WTC11 (cell line): ENCODE results near the gene MC5R. TPM values are rescaled to one million over a fixed set of nuclear protein-coding genes. Genes with fewer than 3 reads are reported as not detected.

Experiments
- ATAC-seq: fragments of 200-7000 bp; cut with Tn5 transposase; 2 replicates; pipeline ENCODE4 v1.10.0; 2021; ENCODE audit warnings: mild to moderate bottlenecking, moderate library complexity
- CTCF ChIA-PET: fragments of 300-600 bp; sonication (Branson Sonifier 250); formaldehyde crosslinking; loops from one replicate; lab custom pipeline; 2021; ENCODE audit warnings: antibody characterized with exemption; lab: Charles Lee
- POLR2A ChIA-PET: fragments of 350-600 bp; sonication (Branson Sonifier 250); formaldehyde crosslinking; loops from one replicate; lab custom pipeline; 2021; ENCODE audit warnings: antibody characterized with exemption; lab: Charles Lee
- DNase-seq: peaks from one replicate; pipeline ENCODE4 v3.0.0; 2021; ENCODE audit warnings: low spot score
- H3K27ac Mint-ChIP-seq: 2 replicates; pipeline ENCODE4 v1.8.0; 2021; ENCODE audit warnings: mixed read lengths
- H3K27me3 Mint-ChIP-seq: 2 replicates; pipeline ENCODE4 v1.8.0; 2021; ENCODE audit warnings: low read depth, mild to moderate bottlenecking, moderate library complexity, mixed read lengths
- H3K36me3 Mint-ChIP-seq: 2 replicates; pipeline ENCODE4 v1.8.0; 2021; ENCODE audit warnings: mixed read lengths
- H3K4me1 Mint-ChIP-seq: 2 replicates; pipeline ENCODE4 v1.8.0; 2022; ENCODE audit warnings: mixed read lengths
- H3K4me3 Mint-ChIP-seq: 2 replicates; pipeline ENCODE4 v1.8.0; 2021; ENCODE audit warnings: mild to moderate bottlenecking, moderate library complexity, mixed read lengths
- H3K9me3 Mint-ChIP-seq: 2 replicates; pipeline ENCODE4 v1.8.0; 2021; ENCODE audit warnings: mixed read lengths
- AFF4 ChIP-seq: sonication (generic); formaldehyde crosslinking; IDR thresholded peaks from 2 replicates; pipeline ENCODE4 v1.8.1; 2023; ENCODE audit warnings: mild to moderate bottlenecking, missing genetic modification reagents, borderline replicate concordance
- AR ChIP-seq: fragments of 250-450 bp; sonication (Bioruptor Pico); IDR thresholded peaks from 2 replicates; pipeline ENCODE4 v1.9.0; 2021; ENCODE audit warnings: mild to moderate bottlenecking
- ATF1 ChIP-seq: sonication (generic); formaldehyde crosslinking; IDR thresholded peaks from 2 replicates; pipeline ENCODE4 v1.8.1; 2023; ENCODE audit warnings: mild to moderate bottlenecking, moderate library complexity, missing genetic modification reagents
- ATF3 ChIP-seq: sonication (generic); formaldehyde crosslinking; conservative IDR thresholded peaks from 2 replicates; pipeline ENCODE4 v1.8.1; 2022; ENCODE audit warnings: mild to moderate bottlenecking, missing genetic modification reagents
- EMX1 ChIP-seq: fragments of 250-450 bp; sonication (Bioruptor Pico); IDR thresholded peaks from 2 replicates; pipeline ENCODE4 v1.8.0; 2021; ENCODE audit warnings: mild to moderate bottlenecking
- ESRRA ChIP-seq: sonication (generic); formaldehyde crosslinking; IDR thresholded peaks from 2 replicates; pipeline ENCODE4 v1.8.1; 2022; ENCODE audit warnings: mild to moderate bottlenecking, missing genetic modification reagents, borderline replicate concordance
- FOXJ3 ChIP-seq: sonication (generic); formaldehyde crosslinking; IDR thresholded peaks from 2 replicates; pipeline ENCODE4 v1.9.0; 2021; ENCODE audit warnings: missing genetic modification reagents, mild to moderate bottlenecking, borderline replicate concordance
- FOXK1 ChIP-seq: sonication (generic); formaldehyde crosslinking; IDR thresholded peaks from 2 replicates; pipeline ENCODE4 v1.8.0; 2022; ENCODE audit warnings: mild to moderate bottlenecking, moderate library complexity, missing genetic modification reagents
- MYBL2 ChIP-seq: sonication (generic); formaldehyde crosslinking; IDR thresholded peaks from 2 replicates; pipeline ENCODE4 v1.8.1; 2023; ENCODE audit warnings: mild to moderate bottlenecking, moderate library complexity, missing genetic modification reagents
- NFYB ChIP-seq: sonication (generic); formaldehyde crosslinking; conservative IDR thresholded peaks from 2 replicates; pipeline ENCODE4 v1.8.0; 2022; ENCODE audit warnings: low read depth, missing genetic modification reagents
- OVOL2 ChIP-seq: fragments of 250-450 bp; sonication (Bioruptor Pico); IDR thresholded peaks from 2 replicates; pipeline ENCODE4 v1.9.0; 2021; ENCODE audit warnings: mild to moderate bottlenecking, borderline replicate concordance
- SOX15 ChIP-seq: fragments of 250-450 bp; sonication (Bioruptor Pico); IDR thresholded peaks from 2 replicates; pipeline ENCODE4 v1.9.0; 2021; ENCODE audit warnings: mild to moderate bottlenecking
- SP1 ChIP-seq: sonication (generic); formaldehyde crosslinking; conservative IDR thresholded peaks from 2 replicates; pipeline ENCODE4 v1.8.1; 2022; ENCODE audit warnings: missing genetic modification reagents
- STAT6 ChIP-seq: sonication (generic); formaldehyde crosslinking; conservative IDR thresholded peaks from 2 replicates; pipeline ENCODE4 v1.8.1; 2023; ENCODE audit warnings: mild to moderate bottlenecking, low read depth, missing genetic modification reagents, moderate library complexity
- TEAD4 ChIP-seq: sonication (generic); formaldehyde crosslinking; IDR thresholded peaks from 2 replicates; pipeline ENCODE4 v1.8.0; 2022; ENCODE audit warnings: mild to moderate bottlenecking, missing genetic modification reagents
- TP53 ChIP-seq: sonication (generic); formaldehyde crosslinking; IDR thresholded peaks from 2 replicates; pipeline ENCODE4 v1.8.1; 2023; ENCODE audit warnings: mild to moderate bottlenecking, missing genetic modification reagents
- USF1 ChIP-seq: sonication (generic); formaldehyde crosslinking; IDR thresholded peaks from 2 replicates; pipeline ENCODE4 v1.8.0; 2022; ENCODE audit warnings: mild to moderate bottlenecking, missing genetic modification reagents
- ZNF138 ChIP-seq: sonication (generic); formaldehyde crosslinking; conservative IDR thresholded peaks from 2 replicates; pipeline ENCODE4 v1.8.1; 2022; ENCODE audit warnings: mild to moderate bottlenecking, moderate library complexity, missing genetic modification reagents
- ZNF317 ChIP-seq: sonication (generic); formaldehyde crosslinking; IDR thresholded peaks from 2 replicates; pipeline ENCODE4 v1.8.1; 2023; ENCODE audit warnings: low read depth, mild to moderate bottlenecking, moderate library complexity, missing genetic modification reagents, borderline replicate concordance
- ZNF396 ChIP-seq: fragments of 250-450 bp; sonication (Bioruptor Pico); IDR thresholded peaks from 2 replicates; pipeline ENCODE4 v1.8.0; 2021; ENCODE audit warnings: mild to moderate bottlenecking, moderate library complexity, borderline replicate concordance
- ZNF532 ChIP-seq: fragments of 250-450 bp; sonication (Bioruptor Pico); IDR thresholded peaks from 2 replicates; pipeline ENCODE4 v1.9.0; 2021; ENCODE audit warnings: mild to moderate bottlenecking, borderline replicate concordance
- ZNF671 ChIP-seq: fragments of 250-450 bp; sonication (Bioruptor Pico); IDR thresholded peaks from 2 replicates; pipeline ENCODE4 v1.8.0; 2021; ENCODE audit warnings: mild to moderate bottlenecking
- total RNA-seq: library from RNA; stranded (reverse); gene quantifications from 3 replicates; pipeline ENCODE4 v1.2.3, GENCODE V29; 2021

The MC5R gene
- total RNA-seq, 1 experiment from 2014 or later = 0.15 TPM

GRCh38 chr18:13797157-13797611 lies 26.8 kb upstream of the MC5R start (continued):
- TF ChIP-seq ZNF532 (CRISPR knock-in tag) = no peak
- TF ChIP-seq FOXK1 (CRISPR knock-in tag) = no peak
- TF ChIP-seq TP53 = no peak
- TF ChIP-seq TEAD4 (CRISPR knock-in tag) = no peak
- no peak for TF ChIP-seq ESRRA (CRISPR knock-in tag)
- TF ChIP-seq SP1 = no peak
- TF ChIP-seq EMX1 (CRISPR knock-in tag) = no peak
- no peak for TF ChIP-seq ATF3 (CRISPR knock-in tag)
- TF ChIP-seq SOX15 (CRISPR knock-in tag) = no peak
- TF ChIP-seq ZNF671 = no peak
- no peak for TF ChIP-seq NFYB (CRISPR knock-in tag)
- TF ChIP-seq AFF4 (CRISPR knock-in tag) = no peak

- H3K27me3 Mint-ChIP-seq = peaks cover 13% of the 10 kb centered on the region
- ATAC-seq = no peak; the same call in 1 of the 2 replicates
- H3K9me3 Mint-ChIP-seq = peaks cover under 1% of the 10 kb centered on the region
- no peak for DNase-seq
- CTCF ChIA-PET = interaction anchor here (2.0 kb wide), 1 partner anchor 25 kb away, joined by 4 read pairs; the partner anchor contains the start of gene MC5R
- no peak overlapping the region for H3K27ac Mint-ChIP-seq
- no peaks in the 10 kb centered on the region for H3K36me3 Mint-ChIP-seq
- POLR2A ChIA-PET = interaction anchor here (1.0 kb wide), 1 partner anchor 324 kb away, joined by 5 read pairs; no protein-coding TSS in a partner anchor
- no peak overlapping the region for H3K4me3 Mint-ChIP-seq
- H3K4me1 Mint-ChIP-seq = peaks cover 39% of the 10 kb centered on the region
- TF ChIP-seq USF1 (CRISPR knock-in tag) (no peak), FOXJ3 (CRISPR knock-in tag) (no peak), ATF1 (CRISPR knock-in tag) (no peak), MYBL2 (no peak), ZNF396 (CRISPR knock-in tag) (no peak), OVOL2 (CRISPR knock-in tag) (no peak), AR (CRISPR knock-in tag) (no peak), ZNF138 (CRISPR knock-in tag) (no peak), STAT6 (no peak), ZNF317 (CRISPR knock-in tag) (no peak)
- TF ChIP-seq, all 79 proteins: peak for 0
These were observed 24.6 kb upstream of the MC5R start for GRCh38 chr18:13799396-13799795.
